ENCODE measurements around the gene PDCD1LG2. TPM values are rescaled to one million over a fixed set of nuclear protein-coding genes. Genes with fewer than 3 reads are reported as not detected.

PDCD1LG2 gene
- total and polyA plus RNA-seq, 4 donors = 0.46 to 2.5 (median 1.3) TPM

- H3K4me3 ChIP-seq (ENCODE audit: low read depth in 1 of 3, low read length in 3 of 3) = peak overlapping the region in 1 of 3 donors; percentile 10
- H3K27me3 ChIP-seq (ENCODE audit: control insufficient read depth in 4 of 4, insufficient read depth in 4 of 4, low read length in 3 of 4) = no peaks in the 10 kb centered on the region
- DNase-seq (ENCODE audit: low spot score) = no peak
- H3K4me1 ChIP-seq (ENCODE audit: control insufficient read depth in 4 of 4, insufficient read depth in 4 of 4, low read length in 3 of 4) = peaks cover 0 to 2% (median 0%) of the 10 kb centered on the region in 4 donors
- H3K9ac ChIP-seq (ENCODE audit: low read depth in 1 of 2, low read length in 2 of 2) = no peak overlapping the region
- TF ChIP-seq NR2F2 (IDR thresholded peaks at IDR 0.05) (no peak), YY1 (IDR thresholded peaks at IDR 0.05) (no peak), GABPA (IDR thresholded peaks at IDR 0.05 in 1 of 2, conservative IDR thresholded peaks at IDR 0.05 in 1 of 2) (no peak), HNF4A (conservative IDR thresholded peaks at IDR 0.05) (no peak), RAD21 (IDR thresholded peaks at IDR 0.05) (no peak), FOXA1 (IDR thresholded peaks at IDR 0.05) (no peak), SP1 (IDR thresholded peaks at IDR 0.05) (no peak), TAF1 (conservative IDR thresholded peaks at IDR 0.05) (no peak), CTCF (IDR thresholded peaks at IDR 0.05; ENCODE audit: low read depth, low read length, missing input control) (no peak), ATF3 (IDR thresholded peaks at IDR 0.05) (no peak), HNF4G (IDR thresholded peaks at IDR 0.05) (no peak), RXRA (IDR thresholded peaks at IDR 0.05) (no peak), ZBTB33 (IDR thresholded peaks at IDR 0.05) (no peak), REST (IDR thresholded peaks at IDR 0.05) (no peak), JUND (IDR thresholded peaks at IDR 0.05) (no peak), MAX (IDR thresholded peaks at IDR 0.05) (no peak)
- H3K9me3 ChIP-seq (ENCODE audit: control insufficient read depth in 4 of 4, low read length in 3 of 4) = no peaks in the 10 kb centered on the region
- H3K27ac ChIP-seq (ENCODE audit: low read depth in 1 of 2, low read length in 2 of 2) = peak overlapping the region in 1 of 2 donors; percentile 62
- 69% methylated on average over 3 of the region's 3 CpGs for WGBS
- no peaks in the 10 kb centered on the region for H3K36me3 ChIP-seq (ENCODE audit: control insufficient read depth in 4 of 4, insufficient read depth in 3 of 4, low read depth in 1 of 4, low read length in 3 of 4)
Observed at GRCh38 chr9:5510989-5511388, 658 bp downstream of the PDCD1LG2 start.

GRCh38 chr9:5511476-5511875 lies 1.1 kb downstream of the PDCD1LG2 start:
- no peaks in the 10 kb centered on the region for H3K9me3 ChIP-seq (ENCODE audit: control insufficient read depth in 4 of 4, low read length in 3 of 4)
- H3K27ac ChIP-seq (ENCODE audit: low read depth in 1 of 2, low read length in 2 of 2) = no peak overlapping the region
- WGBS = 61% methylated on average over 1 of the region's 1 CpG
- H3K36me3 ChIP-seq (ENCODE audit: control insufficient read depth in 4 of 4, insufficient read depth in 3 of 4, low read depth in 1 of 4, low read length in 3 of 4) = no peaks in the 10 kb centered on the region
- no peak for DNase-seq (ENCODE audit: low spot score)
- no peaks in the 10 kb centered on the region for H3K27me3 ChIP-seq (ENCODE audit: control insufficient read depth in 4 of 4, insufficient read depth in 4 of 4, low read length in 3 of 4)
- H3K9ac ChIP-seq (ENCODE audit: low read depth in 1 of 2, low read length in 2 of 2) = no peak overlapping the region
- peaks cover 0 to 2% (median 0%) of the 10 kb centered on the region in 4 donors for H3K4me1 ChIP-seq (ENCODE audit: control insufficient read depth in 4 of 4, insufficient read depth in 4 of 4, low read length in 3 of 4)
- peak overlapping the region in 1 of 3 donors; percentile 10 for H3K4me3 ChIP-seq (ENCODE audit: low read depth in 1 of 3, low read length in 3 of 3)
- TF ChIP-seq SP1 (IDR thresholded peaks at IDR 0.05) (no peak), CTCF (IDR thresholded peaks at IDR 0.05; ENCODE audit: low read depth, low read length, missing input control) (no peak), JUND (IDR thresholded peaks at IDR 0.05) (no peak), FOXA1 (IDR thresholded peaks at IDR 0.05) (no peak), HNF4G (IDR thresholded peaks at IDR 0.05) (no peak), GABPA (IDR thresholded peaks at IDR 0.05 in 1 of 2, conservative IDR thresholded peaks at IDR 0.05 in 1 of 2) (no peak), ZBTB33 (IDR thresholded peaks at IDR 0.05) (no peak), RXRA (IDR thresholded peaks at IDR 0.05) (no peak), RAD21 (IDR thresholded peaks at IDR 0.05) (no peak), YY1 (IDR thresholded peaks at IDR 0.05) (no peak), HNF4A (conservative IDR thresholded peaks at IDR 0.05) (no peak)
